SK-N-SH treated with all-trans-retinoic acid at 6 μM for 48 hours (cell line): ENCODE results near the gene PPP1R14B.

Source experiments
- ARNTL ChIP-seq: fragments of 450-650 bp; formaldehyde crosslinking; IDR thresholded peaks from 2 replicates; pipeline ENCODE4 v1.5.0; 2020; ENCODE audit warnings: low read depth, mild to moderate bottlenecking, moderate library complexity, borderline replicate concordance
- RARB ChIP-seq: fragments of 250-450 bp; sonication (Bioruptor Pico); IDR thresholded peaks from 2 replicates; pipeline ENCODE4 v1.8.0; 2021; ENCODE audit warnings: mild to moderate bottlenecking, moderate library complexity
- SNAI2 ChIP-seq: fragments of 250-450 bp; sonication (Bioruptor Pico); IDR thresholded peaks from 2 replicates; pipeline ENCODE4 v1.5.0; 2020; ENCODE audit warnings: mild to moderate bottlenecking, moderate library complexity
- ZFP30 ChIP-seq: fragments of 450-650 bp; formaldehyde crosslinking; IDR thresholded peaks from 2 replicates; pipeline ENCODE4 v1.5.0; 2022; ENCODE audit warnings: mild to moderate bottlenecking, moderate library complexity
- ZNF565 ChIP-seq: fragments of 450-650 bp; formaldehyde crosslinking; conservative IDR thresholded peaks from 2 replicates; pipeline ENCODE4 v1.5.0; 2020; ENCODE audit warnings: low read depth, mild to moderate bottlenecking, moderate library complexity
- TF ChIP-seq, protein P1 (sequence below): fragments of 250-450 bp; sonication (Bioruptor Pico); IDR thresholded peaks from 2 replicates; pipeline ENCODE4 v1.8.0; 2020; ENCODE audit warnings: mild to moderate bottlenecking, moderate library complexity, borderline replicate concordance

GRCh38 chr11:64244107-64244506 is 2.6 kb downstream of the PPP1R14B start:
- TF ChIP-seq SNAI2 (CRISPR knock-in tag): no peak
- TF ChIP-seq ZNF565 (CRISPR knock-in tag): no peak
- no peak for TF ChIP-seq RARB
- TF ChIP-seq, protein P1, sequence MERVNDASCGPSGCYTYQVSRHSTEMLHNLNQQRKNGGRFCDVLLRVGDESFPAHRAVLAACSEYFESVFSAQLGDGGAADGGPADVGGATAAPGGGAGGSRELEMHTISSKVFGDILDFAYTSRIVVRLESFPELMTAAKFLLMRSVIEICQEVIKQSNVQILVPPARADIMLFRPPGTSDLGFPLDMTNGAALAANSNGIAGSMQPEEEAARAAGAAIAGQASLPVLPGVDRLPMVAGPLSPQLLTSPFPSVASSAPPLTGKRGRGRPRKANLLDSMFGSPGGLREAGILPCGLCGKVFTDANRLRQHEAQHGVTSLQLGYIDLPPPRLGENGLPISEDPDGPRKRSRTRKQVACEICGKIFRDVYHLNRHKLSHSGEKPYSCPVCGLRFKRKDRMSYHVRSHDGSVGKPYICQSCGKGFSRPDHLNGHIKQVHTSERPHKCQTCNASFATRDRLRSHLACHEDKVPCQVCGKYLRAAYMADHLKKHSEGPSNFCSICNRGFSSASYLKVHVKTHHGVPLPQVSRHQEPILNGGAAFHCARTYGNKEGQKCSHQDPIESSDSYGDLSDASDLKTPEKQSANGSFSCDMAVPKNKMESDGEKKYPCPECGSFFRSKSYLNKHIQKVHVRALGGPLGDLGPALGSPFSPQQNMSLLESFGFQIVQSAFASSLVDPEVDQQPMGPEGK (CRISPR knock-in tag): no peak
- TF ChIP-seq ARNTL (CRISPR knock-in tag): no peak
- TF ChIP-seq ZFP30 (CRISPR knock-in tag): no peak
